Muscle of leg (tissue), 9 donors: Measurements from ENCODE around the gene TMEM222. TPM values are rescaled to one million over a fixed set of nuclear protein-coding genes. Genes with fewer than 3 reads are reported as not detected.

Experiments used
- polyA plus RNA-seq, 8 donors: library from polyadenylated mRNA; unstranded; fragments of 120-200 nt; gene quantifications; one replicate each; pipeline versions ENCODE4 v1.2.1 to v1.2.3, GENCODE V29; 2013; ENCODE audit warnings: inconsistent platforms in 1 of 8, low replicate concordance in 1 of 8; ENCODE audit not compliant: insufficient read length in 8 of 8, insufficient read depth in 1 of 8
- total RNA-seq: library from RNA; stranded (reverse); fragments of 120-200 nt; gene quantifications from one replicate; pipeline ENCODE4 v1.2.4, GENCODE V29; 2013

Gene TMEM222
- total and polyA plus RNA-seq, 9 donors = 22.4 to 28.3 (median 25.9) TPM

Other genes with a start within 250 kb of the TMEM222 start
- 3.1 TPM for gene SLC9A1, start 167.0 kb upstream of the TMEM222 start, total RNA-seq
- gene SLC9A1, start 167.0 kb upstream of the TMEM222 start, polyA plus RNA-seq = 10 to 100 TPM; 10.5 to 21.1 (median 16.4) TPM
- gene WDTC1, start 87.5 kb upstream of the TMEM222 start, total RNA-seq = 11.3 TPM
- gene WDTC1, start 87.5 kb upstream of the TMEM222 start, polyA plus RNA-seq = 10 to 100 TPM; 24.0 to 30.7 (median 27.7) TPM
- gene SYTL1, start 19.9 kb downstream of the TMEM222 start, total RNA-seq = 0.62 TPM
- 1 to 10 TPM in 5 of 8 donors, under 1 TPM in 3; 0.66 to 4.8 (median 1.2) TPM for gene SYTL1, start 19.9 kb downstream of the TMEM222 start, polyA plus RNA-seq
- 12.4 TPM for gene MAP3K6, start 44.8 kb downstream of the TMEM222 start, total RNA-seq
- gene MAP3K6, start 44.8 kb downstream of the TMEM222 start, polyA plus RNA-seq = 10 to 100 TPM in 7 of 8 donors, 1 to 10 TPM in 1; 10.0 to 13.6 (median 12.5) TPM
- gene FCN3, start 52.7 kb downstream of the TMEM222 start, total RNA-seq = 0.75 TPM
- gene FCN3, start 52.7 kb downstream of the TMEM222 start, polyA plus RNA-seq = 1 to 10 TPM in 1 of 8 donors, under 1 TPM in 5, not detected in 2; 0.20 to 1.7 (median 0.49) TPM
- not detected for gene CD164L2, start 61.2 kb downstream of the TMEM222 start, total RNA-seq
- under 1 TPM in 1 of 8 donors, not detected in 7; 0.48 TPM for gene CD164L2, start 61.2 kb downstream of the TMEM222 start, polyA plus RNA-seq
- 0.18 TPM for gene GPR3, start 70.5 kb downstream of the TMEM222 start, total RNA-seq
- gene GPR3, start 70.5 kb downstream of the TMEM222 start, polyA plus RNA-seq = 1 to 10 TPM in 2 of 8 donors, under 1 TPM in 6; 0.55 to 1.1 (median 0.86) TPM
- 22.4 TPM for gene WASF2, start 168.0 kb downstream of the TMEM222 start, total RNA-seq
- gene WASF2, start 168.0 kb downstream of the TMEM222 start, polyA plus RNA-seq = 10 to 100 TPM; 57.1 to 99.8 (median 75.5) TPM